ENCODE results near the gene CD83.

CD83 gene

GRCh38 chr6:14079433-14079832 is 38.1 kb upstream of the CD83 start:
- Histone ChIP-seq H3K27ac (ENCODE audit: low read depth, low read length) (no peak overlapping the region), H3K9me3 (ENCODE audit: control insufficient read depth in 5 of 5, low read length in 5 of 5) (no peaks in the 10 kb centered on the region), H3K27me3 (ENCODE audit: control insufficient read depth in 5 of 5, insufficient read depth in 4 of 5, low read length in 5 of 5) (no peaks in the 10 kb centered on the region), H3K9ac (ENCODE audit: low read length in 5 of 5) (no peak overlapping the region), H3K4me3 (ENCODE audit: low read depth in 1 of 5, low read length in 5 of 5) (no peak overlapping the region), H3K4me1 (ENCODE audit: control insufficient read depth in 5 of 5, insufficient read depth in 5 of 5, low read length in 5 of 5) (peaks cover 0 to 15% (median 6%) of the 10 kb centered on the region in 5 donors), H3K36me3 (ENCODE audit: control insufficient read depth in 5 of 5, insufficient read depth in 5 of 5, low read length in 5 of 5) (no peaks in the 10 kb centered on the region)

DNA sequence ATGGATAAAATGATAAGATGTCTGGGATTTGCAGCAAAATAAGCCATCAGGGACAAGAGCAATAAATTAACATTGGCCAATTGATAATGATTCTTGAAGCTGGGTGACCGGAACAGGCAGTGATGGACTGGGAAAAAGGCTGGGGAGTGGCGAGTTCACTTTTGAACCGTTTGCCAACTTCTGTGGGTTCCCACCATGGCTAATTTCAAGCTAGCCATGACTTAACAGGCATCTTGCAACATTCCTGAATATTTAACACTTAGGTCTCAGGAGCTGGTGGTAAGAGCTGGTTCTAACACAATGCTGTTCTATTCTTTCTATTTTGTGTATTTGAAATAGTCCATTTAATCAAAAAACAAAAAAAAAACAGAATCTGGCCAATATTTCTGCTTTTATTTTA is 37.6 kb upstream of the CD83 start:
- Histone ChIP-seq H3K27ac (ENCODE audit: low read depth, low read length) (no peak overlapping the region), H3K9ac (ENCODE audit: low read length in 5 of 5) (no peak overlapping the region), H3K36me3 (ENCODE audit: control insufficient read depth in 5 of 5, insufficient read depth in 5 of 5, low read length in 5 of 5) (no peaks in the 10 kb centered on the region), H3K27me3 (ENCODE audit: control insufficient read depth in 5 of 5, insufficient read depth in 4 of 5, low read length in 5 of 5) (no peaks in the 10 kb centered on the region), H3K9me3 (ENCODE audit: control insufficient read depth in 5 of 5, low read length in 5 of 5) (no peaks in the 10 kb centered on the region), H3K4me1 (ENCODE audit: control insufficient read depth in 5 of 5, insufficient read depth in 5 of 5, low read length in 5 of 5) (peaks cover 0 to 10% (median under 1%) of the 10 kb centered on the region in 5 donors), H3K4me3 (ENCODE audit: low read depth in 1 of 5, low read length in 5 of 5) (no peak overlapping the region)

DNA sequence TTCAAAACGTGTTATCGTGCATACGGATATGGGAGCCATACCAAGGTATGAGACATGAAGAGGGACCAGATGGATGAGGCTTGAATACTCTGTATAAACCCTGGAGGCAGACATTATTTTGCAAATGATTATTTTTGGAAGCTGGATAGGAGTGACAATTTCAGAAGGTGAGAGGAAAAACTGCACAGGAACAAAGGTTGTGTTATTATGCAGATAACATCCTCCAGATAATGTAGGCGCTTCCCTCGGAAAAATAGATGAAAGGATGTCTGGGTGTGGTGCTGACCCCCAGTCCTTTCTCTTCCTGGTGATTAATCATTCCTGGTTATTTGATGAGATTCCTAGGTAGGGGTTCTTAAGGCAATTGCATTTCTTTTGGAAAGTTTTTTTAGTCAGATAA is 36.4 kb upstream of the CD83 start:
- H3K36me3 ChIP-seq (ENCODE audit: control insufficient read depth in 5 of 5, insufficient read depth in 5 of 5, low read length in 5 of 5) = no peaks in the 10 kb centered on the region
- H3K27ac ChIP-seq (ENCODE audit: low read depth, low read length) = no peak overlapping the region
- H3K9ac ChIP-seq (ENCODE audit: low read length in 5 of 5) = no peak overlapping the region
- H3K27me3 ChIP-seq (ENCODE audit: control insufficient read depth in 5 of 5, insufficient read depth in 4 of 5, low read length in 5 of 5) = no peaks in the 10 kb centered on the region
- H3K4me1 ChIP-seq (ENCODE audit: control insufficient read depth in 5 of 5, insufficient read depth in 5 of 5, low read length in 5 of 5) = peaks cover 0 to 3% (median 0%) of the 10 kb centered on the region in 5 donors
- H3K9me3 ChIP-seq (ENCODE audit: control insufficient read depth in 5 of 5, low read length in 5 of 5) = no peaks in the 10 kb centered on the region
- no peak overlapping the region for H3K4me3 ChIP-seq (ENCODE audit: low read depth in 1 of 5, low read length in 5 of 5)

DNA sequence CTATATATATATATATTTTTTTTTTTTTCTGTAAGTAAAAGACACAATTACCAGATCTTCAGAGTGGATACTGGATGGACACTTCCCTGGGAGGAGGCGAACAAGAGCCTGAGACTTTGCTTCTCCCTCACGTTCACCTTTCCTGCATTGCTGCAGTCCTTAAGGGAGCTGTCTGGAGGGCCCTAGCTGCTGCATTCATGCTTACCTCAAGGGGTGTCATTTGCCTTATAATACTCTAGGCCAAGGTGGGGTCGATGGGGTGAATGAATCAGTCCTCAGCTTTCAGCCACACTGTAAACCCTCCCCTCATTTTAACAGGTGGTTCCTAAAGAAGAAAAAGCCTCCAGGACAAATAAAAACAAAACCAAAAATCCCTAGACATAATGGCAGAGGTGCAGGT is 34.8 kb upstream of the CD83 start:
- Histone ChIP-seq H3K27ac (ENCODE audit: low read depth, low read length) (no peak overlapping the region), H3K4me3 (ENCODE audit: low read depth in 1 of 5, low read length in 5 of 5) (no peak overlapping the region), H3K4me1 (ENCODE audit: control insufficient read depth in 5 of 5, insufficient read depth in 5 of 5, low read length in 5 of 5) (peaks cover 0 to 3% (median 0%) of the 10 kb centered on the region in 5 donors), H3K9ac (ENCODE audit: low read length in 5 of 5) (no peak overlapping the region), H3K27me3 (ENCODE audit: control insufficient read depth in 5 of 5, insufficient read depth in 4 of 5, low read length in 5 of 5) (no peaks in the 10 kb centered on the region), H3K36me3 (ENCODE audit: control insufficient read depth in 5 of 5, insufficient read depth in 5 of 5, low read length in 5 of 5) (no peaks in the 10 kb centered on the region), H3K9me3 (ENCODE audit: control insufficient read depth in 5 of 5, low read length in 5 of 5) (no peaks in the 10 kb centered on the region)

DNA sequence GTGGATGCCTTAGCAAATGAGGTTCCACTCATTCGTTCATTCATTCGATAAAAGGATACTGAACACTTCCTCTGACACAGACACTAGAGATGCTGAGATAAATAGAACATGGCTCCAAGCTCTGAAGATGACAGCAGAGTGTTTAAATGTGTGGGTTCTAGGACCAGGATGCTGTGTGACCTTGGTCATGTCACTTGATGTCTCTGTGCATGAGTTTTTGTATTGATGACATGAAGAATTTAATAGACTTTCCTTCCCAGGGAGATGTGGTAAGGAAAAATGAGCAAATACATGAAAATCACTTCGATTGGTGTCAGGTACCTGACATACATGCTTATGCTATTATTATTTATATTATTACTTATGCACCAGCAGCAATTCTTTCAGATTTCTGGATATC is 34.3 kb upstream of the CD83 start:
- Histone ChIP-seq H3K9me3 (ENCODE audit: control insufficient read depth in 5 of 5, low read length in 5 of 5) (no peaks in the 10 kb centered on the region), H3K4me1 (ENCODE audit: control insufficient read depth in 5 of 5, insufficient read depth in 5 of 5, low read length in 5 of 5) (peaks cover 0 to 3% (median 0%) of the 10 kb centered on the region in 5 donors), H3K36me3 (ENCODE audit: control insufficient read depth in 5 of 5, insufficient read depth in 5 of 5, low read length in 5 of 5) (no peaks in the 10 kb centered on the region), H3K27me3 (ENCODE audit: control insufficient read depth in 5 of 5, insufficient read depth in 4 of 5, low read length in 5 of 5) (no peaks in the 10 kb centered on the region), H3K4me3 (ENCODE audit: low read depth in 1 of 5, low read length in 5 of 5) (no peak overlapping the region), H3K9ac (ENCODE audit: low read length in 5 of 5) (no peak overlapping the region), H3K27ac (ENCODE audit: low read depth, low read length) (no peak overlapping the region)

DNA sequence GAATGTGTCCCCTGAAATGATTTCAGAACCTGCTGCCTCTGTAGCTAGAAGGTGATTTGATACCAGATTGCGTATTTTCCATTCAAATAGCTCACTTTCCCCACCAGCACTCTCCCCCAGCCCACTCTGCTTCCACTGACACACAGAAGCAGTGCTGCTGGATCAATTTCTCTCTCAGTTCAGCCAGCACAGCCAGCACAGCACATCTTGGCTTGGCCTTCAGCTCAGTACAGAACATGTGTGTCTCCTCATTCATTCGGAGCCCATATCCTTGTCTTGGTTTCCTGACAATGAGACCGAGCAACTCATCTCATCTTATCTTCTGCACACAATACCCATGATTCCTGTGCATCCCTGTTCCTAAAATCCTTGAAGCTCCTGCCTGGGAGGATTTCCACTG is 33.8 kb upstream of the CD83 start:
- no peaks in the 10 kb centered on the region for H3K27me3 ChIP-seq (ENCODE audit: control insufficient read depth in 5 of 5, insufficient read depth in 4 of 5, low read length in 5 of 5)

DNA sequence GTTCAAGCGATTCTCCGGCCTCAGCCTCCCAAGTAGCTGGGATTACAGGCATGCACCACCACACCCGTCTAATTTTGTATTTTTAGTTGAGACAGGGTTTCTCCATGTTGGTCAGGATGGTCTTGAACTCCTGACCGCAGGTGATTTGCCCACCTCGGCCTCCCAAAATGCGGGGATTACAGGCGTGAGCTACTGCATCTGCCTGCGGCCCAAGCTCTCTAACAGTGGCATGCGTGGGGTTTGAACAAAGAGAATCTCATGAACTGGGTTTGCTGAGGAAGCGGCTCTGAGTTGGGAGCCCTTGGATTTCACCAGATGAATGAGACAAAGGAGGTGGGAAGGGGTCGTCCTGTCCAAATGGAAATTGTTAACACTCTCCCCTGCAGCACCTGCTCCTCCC is 33.2 kb upstream of the CD83 start:
- no peaks in the 10 kb centered on the region for H3K27me3 ChIP-seq (ENCODE audit: control insufficient read depth in 5 of 5, insufficient read depth in 4 of 5, low read length in 5 of 5)
- H3K9me3 ChIP-seq (ENCODE audit: control insufficient read depth in 5 of 5, low read length in 5 of 5) = no peaks in the 10 kb centered on the region
- H3K4me1 ChIP-seq (ENCODE audit: control insufficient read depth in 5 of 5, insufficient read depth in 5 of 5, low read length in 5 of 5) = peaks cover 0 to 3% (median 0%) of the 10 kb centered on the region in 5 donors
- no peak overlapping the region for H3K9ac ChIP-seq (ENCODE audit: low read length in 5 of 5)
- H3K4me3 ChIP-seq (ENCODE audit: low read depth in 1 of 5, low read length in 5 of 5) = no peak overlapping the region
- H3K36me3 ChIP-seq (ENCODE audit: control insufficient read depth in 5 of 5, insufficient read depth in 5 of 5, low read length in 5 of 5) = no peaks in the 10 kb centered on the region
- H3K27ac ChIP-seq (ENCODE audit: low read depth, low read length) = no peak overlapping the region

More for the DNA sequence above, 33.8 kb upstream of the CD83 start:
- H3K27ac ChIP-seq (ENCODE audit: low read depth, low read length) = no peak overlapping the region
- H3K9me3 ChIP-seq (ENCODE audit: control insufficient read depth in 5 of 5, low read length in 5 of 5) = no peaks in the 10 kb centered on the region
- no peaks in the 10 kb centered on the region for H3K36me3 ChIP-seq (ENCODE audit: control insufficient read depth in 5 of 5, insufficient read depth in 5 of 5, low read length in 5 of 5)
- H3K4me3 ChIP-seq (ENCODE audit: low read depth in 1 of 5, low read length in 5 of 5) = no peak overlapping the region
- peaks cover 0 to 3% (median 0%) of the 10 kb centered on the region in 5 donors for H3K4me1 ChIP-seq (ENCODE audit: control insufficient read depth in 5 of 5, insufficient read depth in 5 of 5, low read length in 5 of 5)
- no peak overlapping the region for H3K9ac ChIP-seq (ENCODE audit: low read length in 5 of 5)

- Histone ChIP-seq H3K9me3 (ENCODE audit: control insufficient read depth in 5 of 5, low read length in 5 of 5) (no peaks in the 10 kb centered on the region), H3K4me3 (ENCODE audit: low read depth in 1 of 5, low read length in 5 of 5) (no peak overlapping the region), H3K27ac (ENCODE audit: low read depth, low read length) (no peak overlapping the region), H3K9ac (ENCODE audit: low read length in 5 of 5) (no peak overlapping the region), H3K36me3 (ENCODE audit: control insufficient read depth in 5 of 5, insufficient read depth in 5 of 5, low read length in 5 of 5) (no peaks in the 10 kb centered on the region), H3K4me1 (ENCODE audit: control insufficient read depth in 5 of 5, insufficient read depth in 5 of 5, low read length in 5 of 5) (no peaks in the 10 kb centered on the region), H3K27me3 (ENCODE audit: control insufficient read depth in 5 of 5, insufficient read depth in 4 of 5, low read length in 5 of 5) (no peaks in the 10 kb centered on the region)
These were observed 32.3 kb upstream of the CD83 start for GRCh38 chr6:14085176-14085787.

- Histone ChIP-seq H3K9ac (ENCODE audit: low read length in 5 of 5) (no peak overlapping the region), H3K27ac (ENCODE audit: low read depth, low read length) (no peak overlapping the region), H3K4me3 (ENCODE audit: low read depth in 1 of 5, low read length in 5 of 5) (no peak overlapping the region), H3K9me3 (ENCODE audit: control insufficient read depth in 5 of 5, low read length in 5 of 5) (no peaks in the 10 kb centered on the region), H3K36me3 (ENCODE audit: control insufficient read depth in 5 of 5, insufficient read depth in 5 of 5, low read length in 5 of 5) (no peaks in the 10 kb centered on the region), H3K4me1 (ENCODE audit: control insufficient read depth in 5 of 5, insufficient read depth in 5 of 5, low read length in 5 of 5) (peaks cover 0 to under 1% (median 0%) of the 10 kb centered on the region in 5 donors), H3K27me3 (ENCODE audit: control insufficient read depth in 5 of 5, insufficient read depth in 4 of 5, low read length in 5 of 5) (no peaks in the 10 kb centered on the region)
These were observed 30.9 kb upstream of the CD83 start for GRCh38 chr6:14086701-14087100.

DNA sequence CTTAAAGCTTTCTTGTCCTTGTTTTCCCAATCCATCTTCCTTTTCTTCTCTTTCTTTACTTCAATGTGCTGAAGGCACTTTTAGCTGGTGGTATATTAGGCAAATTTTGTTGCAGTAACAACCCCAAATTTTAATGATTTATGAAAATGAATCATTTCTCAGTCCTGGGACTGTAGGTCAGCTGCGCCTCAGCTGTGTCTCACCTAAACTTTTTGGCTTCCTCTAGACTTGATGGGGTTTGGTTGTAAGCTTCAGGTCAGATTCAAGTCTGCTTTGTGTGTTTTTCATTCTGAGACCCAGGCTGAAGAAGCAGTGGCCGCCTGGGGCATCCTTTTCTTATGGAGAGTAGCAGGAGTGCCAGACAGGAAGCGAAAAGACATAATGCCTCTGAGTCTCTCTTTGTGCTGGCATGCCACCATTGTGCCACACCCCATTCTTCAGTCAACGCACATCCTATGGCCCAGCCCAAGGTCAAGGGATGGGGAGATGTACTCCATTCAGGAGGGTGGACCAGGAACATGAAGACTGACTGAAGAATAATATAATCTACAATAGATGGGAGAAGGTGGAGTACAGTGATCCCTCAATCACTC is 28.9 kb upstream of the CD83 start:
- H3K9ac ChIP-seq (ENCODE audit: low read length in 5 of 5) = no peak overlapping the region
- H3K4me3 ChIP-seq (ENCODE audit: low read depth in 1 of 5, low read length in 5 of 5) = no peak overlapping the region
- H3K36me3 ChIP-seq (ENCODE audit: control insufficient read depth in 5 of 5, insufficient read depth in 5 of 5, low read length in 5 of 5) = no peaks in the 10 kb centered on the region
- no peaks in the 10 kb centered on the region for H3K9me3 ChIP-seq (ENCODE audit: control insufficient read depth in 5 of 5, low read length in 5 of 5)
- H3K4me1 ChIP-seq (ENCODE audit: control insufficient read depth in 5 of 5, insufficient read depth in 5 of 5, low read length in 5 of 5) = peaks cover 0 to 5% (median 0%) of the 10 kb centered on the region in 5 donors
- no peak overlapping the region for H3K27ac ChIP-seq (ENCODE audit: low read depth, low read length)
- no peaks in the 10 kb centered on the region for H3K27me3 ChIP-seq (ENCODE audit: control insufficient read depth in 5 of 5, insufficient read depth in 4 of 5, low read length in 5 of 5)
